Measurements from ENCODE around the gene IFITM2. TPM values are rescaled to one million over a fixed set of nuclear protein-coding genes. Genes with fewer than 3 reads are reported as not detected.
"Not testable (repeated sequence)": the region's sequence is repeated elsewhere in the genome, so short reads cannot be mapped to it uniquely, and the experiment has no call there.

Gene IFITM2
- total RNA-seq, 1 donor from 2014 or later: 112 TPM

DNA sequence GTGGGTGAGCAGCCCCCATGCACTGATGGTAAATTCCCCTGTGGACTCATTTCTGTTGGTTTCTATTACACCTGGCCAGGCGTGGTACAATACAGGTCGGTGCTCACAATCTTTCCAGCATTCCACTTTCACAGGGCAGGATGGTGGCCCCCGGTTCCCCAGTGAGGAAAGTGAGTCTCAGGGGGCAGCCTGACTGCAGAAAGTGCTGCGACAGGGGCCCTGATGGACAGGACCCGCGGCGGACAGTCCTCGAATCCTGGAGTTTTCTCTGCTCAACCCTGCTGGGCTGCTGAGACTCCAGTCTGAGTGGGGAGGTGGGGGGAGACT lies 21.8 kb upstream of the IFITM2 start:
- Mint-ChIP-seq H3K4me1 (peaks cover 35% of the 10 kb centered on the region), H3K4me3 (no peak overlapping the region), H3K27me3 (peaks cover 30% of the 10 kb centered on the region), H3K27ac (no peak overlapping the region), H3K9me3 (no peaks in the 10 kb centered on the region), H3K36me3 (ENCODE audit: low read depth) (peaks cover 1% of the 10 kb centered on the region)
- TF ChIP-seq, protein P1, sequence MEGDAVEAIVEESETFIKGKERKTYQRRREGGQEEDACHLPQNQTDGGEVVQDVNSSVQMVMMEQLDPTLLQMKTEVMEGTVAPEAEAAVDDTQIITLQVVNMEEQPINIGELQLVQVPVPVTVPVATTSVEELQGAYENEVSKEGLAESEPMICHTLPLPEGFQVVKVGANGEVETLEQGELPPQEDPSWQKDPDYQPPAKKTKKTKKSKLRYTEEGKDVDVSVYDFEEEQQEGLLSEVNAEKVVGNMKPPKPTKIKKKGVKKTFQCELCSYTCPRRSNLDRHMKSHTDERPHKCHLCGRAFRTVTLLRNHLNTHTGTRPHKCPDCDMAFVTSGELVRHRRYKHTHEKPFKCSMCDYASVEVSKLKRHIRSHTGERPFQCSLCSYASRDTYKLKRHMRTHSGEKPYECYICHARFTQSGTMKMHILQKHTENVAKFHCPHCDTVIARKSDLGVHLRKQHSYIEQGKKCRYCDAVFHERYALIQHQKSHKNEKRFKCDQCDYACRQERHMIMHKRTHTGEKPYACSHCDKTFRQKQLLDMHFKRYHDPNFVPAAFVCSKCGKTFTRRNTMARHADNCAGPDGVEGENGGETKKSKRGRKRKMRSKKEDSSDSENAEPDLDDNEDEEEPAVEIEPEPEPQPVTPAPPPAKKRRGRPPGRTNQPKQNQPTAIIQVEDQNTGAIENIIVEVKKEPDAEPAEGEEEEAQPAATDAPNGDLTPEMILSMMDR (IDR thresholded peaks at IDR 0.05): no peak
- intact Hi-C loops (cut with micrococcal nuclease): loop anchor here (5.0 kb wide), 1 partner anchor 49 kb away; the partner anchor contains the start of genes PSMD13 and SIRT3
- DNase-seq (no peak), ATAC-seq (ENCODE audit: low read depth) (no peak)
- ChIA-PET CTCF (no interaction called here), POLR2A (interaction anchor here (0.7 kb wide), 1 partner anchor 66 kb away, joined by 7 read pairs; no protein-coding TSS in a partner anchor)

DNA sequence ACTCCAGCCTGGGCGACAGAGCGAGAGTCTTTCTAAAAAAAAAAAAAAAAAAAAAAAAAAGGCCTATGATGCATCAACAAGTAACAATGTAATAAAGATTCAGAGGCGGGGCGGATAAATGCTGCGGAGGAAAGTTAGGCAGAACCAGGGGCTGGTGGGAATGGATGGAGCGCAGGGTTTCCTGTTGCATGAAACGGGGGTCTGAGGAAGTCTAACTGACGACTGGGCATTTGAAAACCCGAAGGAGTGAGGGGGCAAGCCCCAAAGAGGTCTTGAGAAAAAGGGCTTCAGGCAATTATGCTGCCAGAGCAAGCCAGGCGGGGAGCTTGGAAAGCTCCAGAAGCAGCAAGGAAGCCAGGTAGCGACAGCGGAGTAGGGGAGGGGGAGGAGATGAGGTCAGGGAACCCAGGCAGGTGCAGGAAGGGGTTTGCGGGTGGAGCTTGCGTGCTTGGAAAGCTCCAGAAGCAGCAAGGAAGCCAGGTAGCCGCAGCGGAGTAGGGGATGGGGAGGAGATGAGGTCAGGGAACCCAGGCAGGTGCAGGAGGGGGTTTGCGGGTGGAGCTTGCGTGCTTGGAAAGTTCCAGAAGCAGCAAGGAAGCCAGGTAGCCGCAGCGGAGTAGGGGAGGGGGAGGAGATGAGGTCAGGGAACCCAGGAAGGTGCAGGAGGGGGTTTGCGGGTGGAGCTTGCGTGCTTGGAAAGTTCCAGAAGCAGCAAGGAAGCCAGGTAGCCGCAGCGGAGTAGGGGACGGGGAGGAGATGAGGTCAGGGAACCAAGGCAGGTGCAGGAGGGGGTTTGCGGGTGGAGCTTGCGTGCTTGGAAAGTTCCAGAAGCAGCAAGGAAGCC lies 20.4 kb upstream of the IFITM2 start:
- not testable (repeated sequence) for ATAC-seq (ENCODE audit: low read depth); H3K36me3 Mint-ChIP-seq (ENCODE audit: low read depth); H3K9me3 Mint-ChIP-seq; H3K27ac Mint-ChIP-seq
- H3K27me3 Mint-ChIP-seq: peaks cover 21% of the 10 kb centered on the region
- ChIA-PET POLR2A (interaction anchor here (0.6 to 3.6 kb wide), 4 partner anchors 8 to 68 kb away, joined by 3 to 35 read pairs (median 4); no protein-coding TSS in a partner anchor), CTCF (interaction anchor here (0.5 kb wide), 1 partner anchor 55 kb away, joined by 3 read pairs; no protein-coding TSS in a partner anchor)
- peak overlapping the region; percentile 82 for H3K4me3 Mint-ChIP-seq
- H3K4me1 Mint-ChIP-seq: peaks cover 22% of the 10 kb centered on the region
- intact Hi-C loops (cut with micrococcal nuclease): loop anchor here (5.0 kb wide), 1 partner anchor 50 kb away; the partner anchor contains the start of genes PSMD13 and SIRT3
- peak; percentile 14 for DNase-seq

DNA sequence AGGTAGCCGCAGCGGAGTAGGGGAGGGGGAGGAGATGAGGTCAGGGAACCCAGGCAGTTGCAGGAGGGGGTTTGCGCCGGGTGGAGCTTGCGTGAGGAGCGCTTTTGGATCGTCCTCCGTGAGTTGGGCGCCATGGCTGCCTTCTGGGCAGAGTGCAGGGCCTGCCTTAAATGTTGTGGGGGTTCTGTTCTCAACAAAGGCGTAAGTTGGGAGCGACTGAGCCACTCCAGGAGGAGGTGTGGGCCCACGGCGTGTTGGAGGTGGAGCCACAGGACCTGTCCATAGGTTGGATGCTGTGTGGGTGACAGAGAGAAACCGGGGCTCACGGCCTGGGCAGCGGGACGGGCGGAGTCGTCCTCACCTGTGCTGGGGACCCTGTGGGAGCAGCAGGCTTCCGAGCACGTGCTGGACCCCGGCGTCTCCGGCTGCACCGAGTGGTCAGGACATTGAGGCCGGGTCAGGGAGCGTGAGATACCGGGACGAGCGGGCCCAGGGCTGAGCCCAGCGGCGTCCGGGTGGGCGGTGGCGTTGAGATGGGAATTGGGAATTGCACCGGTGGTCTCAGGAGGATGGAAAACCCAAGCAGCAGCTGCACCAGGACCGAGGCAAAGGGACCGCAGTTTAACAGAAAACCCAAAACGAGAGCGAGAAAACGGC lies 19.7 kb upstream of the IFITM2 start:
- ATAC-seq (ENCODE audit: low read depth) (no peak), DNase-seq (peak; percentile 17)
- ChIA-PET CTCF (interaction anchor here (1.1 to 2.2 kb wide), 2 partner anchors 37 to 161 kb away, joined by 3 to 9 read pairs; no protein-coding TSS in a partner anchor), POLR2A (interaction anchor here (0.6 to 3.6 kb wide), 12 partner anchors 13 to 160 kb away, joined by 3 to 35 read pairs (median 4); partner anchors contain the start of genes BET1L, IFITM2 and RIC8A)
- H3K36me3 Mint-ChIP-seq (ENCODE audit: low read depth): peaks cover 9% of the 10 kb centered on the region
- peak overlapping the region; percentile 41 for H3K27ac Mint-ChIP-seq
- intact Hi-C loops (cut with micrococcal nuclease): loop anchor here (1.0 to 5.0 kb wide), 4 partner anchors 8 to 51 kb away; partner anchors contain the start of genes PSMD13 and SIRT3
- peak overlapping the region; percentile 82 for H3K4me3 Mint-ChIP-seq
- H3K4me1 Mint-ChIP-seq: peaks cover 17% of the 10 kb centered on the region
- TF ChIP-seq, protein P1 (IDR thresholded peaks at IDR 0.05): no peak
- H3K9me3 Mint-ChIP-seq: no peaks in the 10 kb centered on the region
- H3K27me3 Mint-ChIP-seq: peaks cover 13% of the 10 kb centered on the region

DNA sequence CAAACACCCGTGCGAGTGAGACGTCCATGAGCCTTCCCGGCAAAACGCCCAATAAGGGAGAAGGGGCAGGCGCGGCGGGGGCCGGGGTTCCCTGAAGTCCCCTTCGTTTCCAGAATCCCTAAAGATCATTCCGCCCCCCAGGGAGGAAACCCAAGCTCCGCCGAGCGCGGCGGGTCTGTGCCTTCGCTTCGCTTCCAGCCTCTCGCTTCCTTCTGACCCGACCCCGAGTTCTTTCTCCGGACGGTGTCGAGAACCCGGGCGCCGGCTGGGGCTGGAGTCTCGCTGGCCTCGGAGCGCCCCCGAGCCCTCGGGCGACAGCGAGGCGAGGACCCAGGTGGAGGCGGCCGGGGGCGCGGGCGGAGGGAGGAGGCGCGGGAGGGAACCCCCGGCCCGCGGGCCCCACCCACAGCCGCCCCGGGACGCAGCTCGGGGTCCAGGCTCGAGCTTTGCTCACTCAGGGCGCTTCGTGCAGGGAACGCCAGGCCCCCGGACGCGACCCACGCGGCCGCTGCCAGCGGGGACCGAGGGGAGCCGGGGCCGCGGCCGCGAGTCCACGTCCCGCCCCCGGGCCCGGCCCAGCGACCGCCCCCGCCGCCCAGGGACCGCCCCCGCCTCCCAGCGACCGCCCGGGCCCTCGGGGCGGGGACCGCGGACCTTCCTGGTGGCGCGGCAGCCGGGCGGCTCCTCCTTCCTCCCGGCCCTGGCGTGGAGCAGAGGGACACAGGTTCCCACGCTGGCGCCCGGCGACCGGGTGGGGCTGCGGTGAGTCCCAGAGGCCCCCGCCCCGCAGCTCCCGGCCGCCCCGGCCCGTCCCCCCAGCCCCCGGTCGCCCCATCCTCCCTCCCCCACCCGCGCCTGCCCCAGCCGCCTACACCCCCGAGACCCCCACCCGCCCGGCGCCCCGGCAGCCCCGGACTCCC lies 18.9 kb upstream of the IFITM2 start, which contains the start of gene PGGHG:
TSS of gene PGGHG (plus strand) at position 649 of the 920 bp plus-strand sequence. CDS start 691 bp downstream, outside the sequence.
- no peaks in the 10 kb centered on the region for H3K9me3 Mint-ChIP-seq
- H3K27ac Mint-ChIP-seq: peak within 1 kb of the TSS; percentile 41
- ChIA-PET POLR2A (interaction anchor here (0.6 to 3.6 kb wide), 19 partner anchors 9 to 218 kb away, joined by 3 to 35 read pairs (median 4); partner anchors contain the start of genes BET1L, IFITM2, RIC8A and RNH1), CTCF (interaction anchor here (1.1 to 2.2 kb wide), 2 partner anchors 38 to 160 kb away, joined by 3 to 9 read pairs; no protein-coding TSS in a partner anchor)
- peak within 1 kb of the TSS; percentile 82 for H3K4me3 Mint-ChIP-seq
- ATAC-seq (ENCODE audit: low read depth) (peak; percentile 88), DNase-seq (peak; percentile 78)
- H3K27me3 Mint-ChIP-seq: peaks cover 12% of the 10 kb centered on the region
- peaks cover 15% of the 10 kb centered on the region for H3K36me3 Mint-ChIP-seq (ENCODE audit: low read depth)
- TF ChIP-seq, protein P1 (IDR thresholded peaks at IDR 0.05): no peak
- peaks cover 17% of the 10 kb centered on the region for H3K4me1 Mint-ChIP-seq
- intact Hi-C loops (cut with micrococcal nuclease): loop anchor here (1.0 to 5.0 kb wide), 4 partner anchors 8 to 51 kb away; partner anchors contain the start of genes PSMD13 and SIRT3

Measured in activated B cell treated with CpG ODN at 0.5 μM for 24 hours (primary cell).